ENCODE measurements around the gene CRYZL1. TPM values are rescaled to one million over a fixed set of nuclear protein-coding genes. Genes with fewer than 3 reads are reported as not detected.

Gene CRYZL1
- total and polyA plus RNA-seq, 2 donors (not counting 1 experiment from before 2014, with no cell fraction given): 30.6 to 60.6 TPM

DNA sequence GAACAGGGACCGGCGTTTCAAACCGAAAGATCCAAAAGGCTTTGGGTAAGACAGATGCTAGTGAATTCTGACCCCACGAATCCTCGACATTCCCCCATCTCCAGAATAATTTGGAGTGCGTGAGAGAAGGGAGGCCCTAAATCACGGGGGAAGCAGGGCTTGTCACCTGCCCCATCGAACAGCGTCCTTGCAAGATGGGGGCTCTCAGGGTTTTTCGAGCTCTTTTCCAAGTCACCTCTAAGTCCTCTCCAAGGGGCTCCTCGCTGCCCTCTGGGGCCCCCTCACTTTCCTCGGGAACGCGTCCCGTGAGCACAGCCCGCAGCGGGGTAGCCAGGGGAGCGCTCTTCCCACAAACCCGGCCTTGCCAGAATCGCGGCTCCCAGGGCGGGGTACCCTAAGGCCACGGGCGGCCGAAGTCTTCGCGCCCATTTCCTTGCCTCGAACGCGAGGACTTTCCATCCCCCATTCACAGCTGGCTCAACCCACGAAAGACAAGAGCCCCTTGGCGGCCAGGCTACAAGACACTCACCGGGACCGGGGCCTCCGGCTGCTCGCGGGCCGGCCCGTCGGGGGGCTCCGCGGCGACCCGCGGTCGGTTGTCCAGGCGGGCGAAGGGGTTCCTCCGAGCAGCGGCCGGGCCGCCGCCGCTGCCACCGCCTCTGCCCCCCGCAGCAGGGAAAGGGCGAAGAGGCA is 53.6 kb downstream of the CRYZL1 start:
- peak overlapping the region in 1 of 2 donors; percentile 50 for H3K27ac ChIP-seq (ENCODE audit: low read length in 2 of 2)
- H3K27me3 ChIP-seq (replicated peaks in 1 of 4; ENCODE audit: control extremely low read depth in 1 of 4, control insufficient read depth in 3 of 4, insufficient read depth in 4 of 4, low read length in 3 of 4): no peaks in the 10 kb centered on the region
- no peak for TF ChIP-seq EZH2 (IDR thresholded peaks at IDR 0.05; ENCODE audit: borderline replicate concordance, insufficient read depth, low read depth, low read length, poor library complexity, severe bottlenecking)
- TF ChIP-seq, protein P1, sequence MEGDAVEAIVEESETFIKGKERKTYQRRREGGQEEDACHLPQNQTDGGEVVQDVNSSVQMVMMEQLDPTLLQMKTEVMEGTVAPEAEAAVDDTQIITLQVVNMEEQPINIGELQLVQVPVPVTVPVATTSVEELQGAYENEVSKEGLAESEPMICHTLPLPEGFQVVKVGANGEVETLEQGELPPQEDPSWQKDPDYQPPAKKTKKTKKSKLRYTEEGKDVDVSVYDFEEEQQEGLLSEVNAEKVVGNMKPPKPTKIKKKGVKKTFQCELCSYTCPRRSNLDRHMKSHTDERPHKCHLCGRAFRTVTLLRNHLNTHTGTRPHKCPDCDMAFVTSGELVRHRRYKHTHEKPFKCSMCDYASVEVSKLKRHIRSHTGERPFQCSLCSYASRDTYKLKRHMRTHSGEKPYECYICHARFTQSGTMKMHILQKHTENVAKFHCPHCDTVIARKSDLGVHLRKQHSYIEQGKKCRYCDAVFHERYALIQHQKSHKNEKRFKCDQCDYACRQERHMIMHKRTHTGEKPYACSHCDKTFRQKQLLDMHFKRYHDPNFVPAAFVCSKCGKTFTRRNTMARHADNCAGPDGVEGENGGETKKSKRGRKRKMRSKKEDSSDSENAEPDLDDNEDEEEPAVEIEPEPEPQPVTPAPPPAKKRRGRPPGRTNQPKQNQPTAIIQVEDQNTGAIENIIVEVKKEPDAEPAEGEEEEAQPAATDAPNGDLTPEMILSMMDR (IDR thresholded peaks at IDR 0.05): no peak
- H3K4me1 ChIP-seq (ENCODE audit: control insufficient read depth in 2 of 2, insufficient read depth in 2 of 2, low read length in 2 of 2): peaks cover 9 to 13% of the 10 kb centered on the region in 2 donors
- under 1% methylated on average over 54 of the region's 57 CpGs for WGBS (ENCODE audit: insufficient coverage)
- H3K36me3 ChIP-seq (replicated peaks in 1 of 2; ENCODE audit: control extremely low read depth in 1 of 2, control insufficient read depth in 1 of 2, extremely low read depth in 1 of 2, insufficient read depth in 2 of 2, low read length in 1 of 2): peaks cover 0 to 1% of the 10 kb centered on the region in 2 experiments
- peaks cover 10% of the 10 kb centered on the region for H3K79me2 ChIP-seq (ENCODE audit: control insufficient read depth, insufficient read depth, low read length)
- peak overlapping the region; percentile 59 to 96 (median 95) for H3K4me3 ChIP-seq (ENCODE audit: control extremely low read depth in 1 of 5, extremely low read depth in 1 of 5, insufficient read depth in 1 of 5, low read depth in 2 of 5, low read length in 4 of 5)
- peak overlapping the region; percentile 73 for H3K27ac Mint-ChIP-seq
- POLR2A ChIA-PET: interaction anchor here (0.7 to 2.2 kb wide), 4 partner anchors 14 to 371 kb away, joined by 3 to 20 read pairs (median 5); partner anchors contain the start of genes GART, SON and TMEM50B
- no peaks in the 10 kb centered on the region for H3K27me3 Mint-ChIP-seq
- intact Hi-C loops (cut with micrococcal nuclease): loop anchor here (1.0 to 5.0 kb wide), 4 partner anchors 46 to 329 kb away; partner anchors contain the start of genes ATP5PO, CRYZL1, DNAJC28 and GART
- H3K9me3 ChIP-seq (ENCODE audit: control extremely low read depth in 1 of 3, control insufficient read depth in 2 of 3, insufficient read depth in 1 of 3, low read length in 2 of 3): no peaks in the 10 kb centered on the region
- peak overlapping the region; percentile 91 for H2AFZ ChIP-seq (ENCODE audit: insufficient read depth, low read depth, low read length, poor library complexity, severe bottlenecking)
- CTCF ChIA-PET: interaction anchor here (1.0 to 2.5 kb wide), 2 partner anchors 18 to 20 kb away, joined by 3 to 24 read pairs; no protein-coding TSS in a partner anchor
- H4K20me1 ChIP-seq (ENCODE audit: control insufficient read depth, insufficient read depth, low read length, poor library complexity, severe bottlenecking): no peaks in the 10 kb centered on the region
- no peak for DNase-seq
- no peaks in the 10 kb centered on the region for H3K9me3 Mint-ChIP-seq (ENCODE audit: insufficient read depth)
- H3K4me1 Mint-ChIP-seq: peaks cover 14% of the 10 kb centered on the region
- ATAC-seq (ENCODE audit: low read depth): peak; percentile 9
- peak overlapping the region; percentile 91 for H3K9ac ChIP-seq (ENCODE audit: low read length)
- H3K4me2 ChIP-seq (replicated peaks; ENCODE audit: low read depth, low read length, poor library complexity, severe bottlenecking): peak overlapping the region; percentile 91
- H3K4me3 Mint-ChIP-seq: peak overlapping the region; percentile 88

DNA sequence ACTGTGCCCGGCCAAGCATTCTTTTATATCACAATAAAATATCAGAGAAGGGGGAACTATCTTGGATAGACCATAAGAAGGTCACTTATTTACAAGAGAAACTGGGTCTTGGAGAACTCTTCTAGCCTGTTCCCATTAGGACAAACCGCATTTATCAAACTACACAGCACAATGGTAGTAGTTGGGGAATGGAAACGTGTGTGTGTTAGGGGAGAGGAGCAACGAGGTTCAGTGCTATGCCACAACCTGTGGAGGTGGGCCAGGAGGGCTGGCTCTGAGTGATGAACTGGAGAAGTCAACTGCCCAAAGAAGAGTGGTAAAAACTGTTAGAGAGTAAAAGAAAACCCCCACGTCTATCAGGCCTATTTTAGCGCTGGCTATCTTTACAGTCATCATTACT is 54.6 kb downstream of the CRYZL1 start:
- no peaks in the 10 kb centered on the region for H3K9me3 ChIP-seq (ENCODE audit: control extremely low read depth in 1 of 3, control insufficient read depth in 2 of 3, insufficient read depth in 1 of 3, low read length in 2 of 3)
- H3K27ac ChIP-seq (ENCODE audit: low read length in 2 of 2): no peak overlapping the region
- H3K4me2 ChIP-seq (replicated peaks; ENCODE audit: low read depth, low read length, poor library complexity, severe bottlenecking): no peak overlapping the region
- ChIA-PET CTCF (no interaction called here), POLR2A (no interaction called here)
- no peaks in the 10 kb centered on the region for H4K20me1 ChIP-seq (ENCODE audit: control insufficient read depth, insufficient read depth, low read length, poor library complexity, severe bottlenecking)
- no peaks in the 10 kb centered on the region for H3K27me3 Mint-ChIP-seq
- H3K36me3 ChIP-seq (replicated peaks in 1 of 2; ENCODE audit: control extremely low read depth in 1 of 2, control insufficient read depth in 1 of 2, extremely low read depth in 1 of 2, insufficient read depth in 2 of 2, low read length in 1 of 2): peaks cover 0 to 1% of the 10 kb centered on the region in 2 experiments
- intact Hi-C loops (cut with micrococcal nuclease): loop anchor here (5.0 kb wide), 1 partner anchor 330 kb away; the partner anchor contains the start of gene ATP5PO
- no peaks in the 10 kb centered on the region for H3K9me3 Mint-ChIP-seq (ENCODE audit: insufficient read depth)
- H3K27ac Mint-ChIP-seq: no peak overlapping the region
- H3K9ac ChIP-seq (ENCODE audit: low read length): no peak overlapping the region
- H2AFZ ChIP-seq (ENCODE audit: insufficient read depth, low read depth, low read length, poor library complexity, severe bottlenecking): no peak overlapping the region
- WGBS (ENCODE audit: insufficient coverage): no CpG with 5 or more reads among the region's 6 CpGs
- peaks cover 10% of the 10 kb centered on the region for H3K79me2 ChIP-seq (ENCODE audit: control insufficient read depth, insufficient read depth, low read length)
- H3K4me1 Mint-ChIP-seq: peaks cover 14% of the 10 kb centered on the region
- no peaks in the 10 kb centered on the region for H3K27me3 ChIP-seq (replicated peaks in 1 of 4; ENCODE audit: control extremely low read depth in 1 of 4, control insufficient read depth in 3 of 4, insufficient read depth in 4 of 4, low read length in 3 of 4)
- no peak for ATAC-seq (ENCODE audit: low read depth)
- DNase-seq: no peak
- H3K4me3 ChIP-seq (ENCODE audit: control extremely low read depth in 1 of 5, extremely low read depth in 1 of 5, insufficient read depth in 1 of 5, low read depth in 2 of 5, low read length in 4 of 5): no peak overlapping the region
- peak overlapping the region; percentile 52 for H3K4me3 Mint-ChIP-seq
- no peak for TF ChIP-seq EZH2 (IDR thresholded peaks at IDR 0.05; ENCODE audit: borderline replicate concordance, insufficient read depth, low read depth, low read length, poor library complexity, severe bottlenecking)
- TF ChIP-seq, protein P1 (IDR thresholded peaks at IDR 0.05): no peak
- H3K4me1 ChIP-seq (ENCODE audit: control insufficient read depth in 2 of 2, insufficient read depth in 2 of 2, low read length in 2 of 2): peaks cover 9 to 13% of the 10 kb centered on the region in 2 donors

All from B cell (primary cell).